Mesothelial cell of epicardium (in vitro differentiated cells): ENCODE results near the gene SKOR1. TPM values are rescaled to one million over a fixed set of nuclear protein-coding genes. Genes with fewer than 3 reads are reported as not detected.

Experiments
- DNase-seq, 2 experiments: peaks; one replicate each; pipeline ENCODE4 v3.0.0; 2021; ENCODE audit warnings: low spot score in 2 of 2; ENCODE audit not compliant: unreplicated experiment in 2 of 2
- H3K27ac Mint-ChIP-seq: 2 replicates; pipeline ENCODE4 v1.8.0; 2021; ENCODE audit warnings: mixed read lengths
- H3K27me3 Mint-ChIP-seq: 2 replicates; pipeline ENCODE4 v1.8.0; 2021; ENCODE audit warnings: low read depth, mixed read lengths
- H3K36me3 Mint-ChIP-seq: 2 replicates; pipeline ENCODE4 v1.8.0; 2021; ENCODE audit warnings: mixed read lengths
- H3K4me1 Mint-ChIP-seq: 2 replicates; pipeline ENCODE4 v1.8.0; 2021; ENCODE audit warnings: mixed read lengths
- H3K4me3 Mint-ChIP-seq: 2 replicates; pipeline ENCODE4 v1.8.0; 2021; ENCODE audit warnings: mild to moderate bottlenecking, moderate library complexity, mixed read lengths
- H3K9me3 Mint-ChIP-seq: 2 replicates; pipeline ENCODE4 v1.8.0; 2021; ENCODE audit warnings: mixed read lengths
- total RNA-seq: library from RNA; stranded (reverse); gene quantifications from 3 replicates; pipeline ENCODE4 v1.2.1, GENCODE V29; 2021
- TF ChIP-seq, protein P1 (sequence below): fragments of 200-600 bp; sonication (generic); IDR thresholded peaks from one replicate; pipeline ENCODE4 v1.5.0; 2021; ENCODE audit warnings: antibody characterized with exemption; ENCODE audit not compliant: unreplicated experiment

SKOR1 gene
- total RNA-seq, 1 donor from 2014 or later, result 1.1 TPM

DNA sequence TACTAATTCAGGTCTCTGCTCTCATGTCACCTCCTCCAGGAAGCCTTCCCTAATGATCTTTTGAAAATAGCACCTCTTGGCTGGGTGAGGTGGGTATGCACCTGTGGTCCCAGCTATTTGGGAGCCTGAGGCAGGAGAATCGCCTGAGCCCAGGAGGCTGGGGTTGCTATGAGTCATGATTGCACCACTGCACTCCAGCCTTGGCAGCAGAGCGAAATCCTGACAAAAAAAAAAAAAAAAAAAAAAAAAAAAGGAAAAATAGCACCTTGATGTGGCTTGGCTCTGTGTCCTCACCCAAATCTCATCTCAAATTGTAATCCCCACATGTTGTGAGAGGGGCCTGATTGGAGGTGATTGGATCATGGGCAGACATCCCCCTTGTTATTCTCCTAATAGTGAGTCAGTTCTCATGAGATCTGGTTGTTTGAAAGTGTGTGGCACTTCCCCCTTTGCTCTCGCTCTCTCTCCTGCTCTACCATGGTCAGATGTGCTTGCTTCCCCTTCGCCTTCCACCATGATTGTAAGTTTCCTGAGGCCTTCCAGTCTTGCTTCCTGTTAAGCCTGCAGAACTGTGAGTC is 25.8 kb downstream of the SKOR1 start:
- no peak overlapping the region for H3K4me3 Mint-ChIP-seq
- DNase-seq, result no peak
- H3K36me3 Mint-ChIP-seq, result no peaks in the 10 kb centered on the region
- no peaks in the 10 kb centered on the region for H3K9me3 Mint-ChIP-seq
- H3K4me1 Mint-ChIP-seq, result peaks cover 34% of the 10 kb centered on the region
- H3K27me3 Mint-ChIP-seq, result no peaks in the 10 kb centered on the region
- H3K27ac Mint-ChIP-seq, result no peak overlapping the region
- TF ChIP-seq, protein P1, sequence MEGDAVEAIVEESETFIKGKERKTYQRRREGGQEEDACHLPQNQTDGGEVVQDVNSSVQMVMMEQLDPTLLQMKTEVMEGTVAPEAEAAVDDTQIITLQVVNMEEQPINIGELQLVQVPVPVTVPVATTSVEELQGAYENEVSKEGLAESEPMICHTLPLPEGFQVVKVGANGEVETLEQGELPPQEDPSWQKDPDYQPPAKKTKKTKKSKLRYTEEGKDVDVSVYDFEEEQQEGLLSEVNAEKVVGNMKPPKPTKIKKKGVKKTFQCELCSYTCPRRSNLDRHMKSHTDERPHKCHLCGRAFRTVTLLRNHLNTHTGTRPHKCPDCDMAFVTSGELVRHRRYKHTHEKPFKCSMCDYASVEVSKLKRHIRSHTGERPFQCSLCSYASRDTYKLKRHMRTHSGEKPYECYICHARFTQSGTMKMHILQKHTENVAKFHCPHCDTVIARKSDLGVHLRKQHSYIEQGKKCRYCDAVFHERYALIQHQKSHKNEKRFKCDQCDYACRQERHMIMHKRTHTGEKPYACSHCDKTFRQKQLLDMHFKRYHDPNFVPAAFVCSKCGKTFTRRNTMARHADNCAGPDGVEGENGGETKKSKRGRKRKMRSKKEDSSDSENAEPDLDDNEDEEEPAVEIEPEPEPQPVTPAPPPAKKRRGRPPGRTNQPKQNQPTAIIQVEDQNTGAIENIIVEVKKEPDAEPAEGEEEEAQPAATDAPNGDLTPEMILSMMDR, result no peak

DNA sequence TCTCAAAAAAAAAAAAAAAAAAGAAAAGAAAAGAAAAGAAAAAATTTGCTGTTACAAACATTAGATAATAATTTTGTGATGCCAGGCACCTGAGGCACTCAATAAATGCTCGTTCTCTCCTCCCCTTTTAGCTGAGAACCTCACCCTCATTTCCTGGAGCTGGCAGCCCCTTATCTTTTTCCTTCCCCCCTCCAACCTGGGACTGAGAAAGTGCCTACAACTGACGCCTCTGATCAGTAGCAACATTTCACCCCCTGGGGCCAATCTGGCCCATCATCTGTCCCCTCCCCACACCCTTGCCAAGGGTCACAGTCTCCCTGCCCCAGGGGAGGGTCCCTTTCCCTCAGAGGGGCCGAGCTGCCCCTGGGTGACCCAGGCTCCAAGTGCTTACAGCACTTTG is 27.1 kb downstream of the SKOR1 start:
- Mint-ChIP-seq H3K36me3 (no peaks in the 10 kb centered on the region), H3K27ac (no peak overlapping the region), H3K27me3 (no peaks in the 10 kb centered on the region), H3K4me3 (no peak overlapping the region), H3K9me3 (no peaks in the 10 kb centered on the region), H3K4me1 (peaks cover 27% of the 10 kb centered on the region)
- DNase-seq, result no peak
- TF ChIP-seq, protein P1, result no peak

DNA sequence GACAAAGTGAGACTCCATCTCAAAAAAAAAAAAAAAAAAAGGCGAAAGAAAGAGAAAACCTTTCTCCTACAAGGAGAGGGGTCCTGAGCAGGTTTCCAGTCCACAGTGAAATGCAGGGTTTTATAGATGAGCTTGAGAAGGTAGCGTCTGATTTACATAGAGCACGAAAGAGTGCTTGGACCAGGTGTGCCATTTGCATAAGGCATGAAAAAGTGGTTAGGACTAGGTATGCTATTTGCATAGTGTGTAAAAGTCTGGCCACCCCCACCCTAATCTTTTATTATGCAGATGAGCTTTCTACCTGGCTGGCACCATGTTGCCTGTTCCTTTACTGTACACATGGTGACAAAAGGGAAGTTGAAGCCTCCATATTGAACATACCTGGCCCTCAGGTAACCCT is 28.1 kb downstream of the SKOR1 start:
- no peaks in the 10 kb centered on the region for H3K27me3 Mint-ChIP-seq
- no peak overlapping the region for H3K27ac Mint-ChIP-seq
- TF ChIP-seq, protein P1, result no peak
- peaks cover 22% of the 10 kb centered on the region for H3K4me1 Mint-ChIP-seq
- H3K9me3 Mint-ChIP-seq, result no peaks in the 10 kb centered on the region
- DNase-seq, result no peak
- no peaks in the 10 kb centered on the region for H3K36me3 Mint-ChIP-seq
- H3K4me3 Mint-ChIP-seq, result no peak overlapping the region

DNA sequence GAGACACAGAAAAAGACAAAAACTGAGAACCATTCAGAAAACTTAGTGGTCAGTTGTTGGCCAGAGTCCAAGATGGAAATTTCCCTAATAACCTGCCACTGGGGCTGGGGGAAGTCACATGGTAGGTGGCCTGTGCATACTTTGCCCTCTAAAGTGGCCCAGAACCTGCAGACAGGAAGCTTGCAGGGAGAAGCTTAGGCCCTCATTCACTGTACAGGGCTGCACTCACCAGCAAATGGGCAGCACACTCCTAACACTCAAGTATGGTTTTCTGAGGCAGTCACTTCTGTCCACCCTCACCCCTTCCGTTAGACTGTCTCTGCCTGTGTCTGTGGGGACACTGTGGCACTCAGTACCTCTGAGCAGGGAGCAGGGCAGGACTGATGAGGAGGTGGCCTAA is 29.0 kb downstream of the SKOR1 start:
- H3K36me3 Mint-ChIP-seq, result no peaks in the 10 kb centered on the region

DNA sequence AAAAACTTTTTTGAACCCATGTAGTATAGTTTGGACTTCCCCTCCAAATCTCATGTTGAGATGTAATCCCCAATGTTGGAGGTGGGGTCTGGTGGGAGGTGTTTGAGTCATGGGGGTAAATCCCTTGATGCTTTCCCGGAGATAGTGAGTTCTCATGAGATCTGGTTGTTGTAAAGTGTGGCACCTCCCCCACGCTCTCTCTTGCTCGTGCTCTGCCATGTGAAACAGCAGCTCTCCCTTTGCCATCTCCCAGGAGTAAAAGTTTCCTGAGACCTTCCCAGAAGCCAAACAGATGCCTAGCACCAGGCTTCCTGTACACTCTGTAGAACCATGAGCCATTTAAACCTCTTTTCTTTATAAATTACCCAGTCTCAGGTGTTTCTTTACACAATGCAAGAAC is 30.5 kb downstream of the SKOR1 start:
- peaks cover 13% of the 10 kb centered on the region for H3K4me1 Mint-ChIP-seq
- no peaks in the 10 kb centered on the region for H3K9me3 Mint-ChIP-seq
- no peak for DNase-seq
- TF ChIP-seq, protein P1, result no peak
- H3K27ac Mint-ChIP-seq, result peak overlapping the region; percentile 22
- no peaks in the 10 kb centered on the region for H3K36me3 Mint-ChIP-seq
- H3K4me3 Mint-ChIP-seq, result no peak overlapping the region
- no peaks in the 10 kb centered on the region for H3K27me3 Mint-ChIP-seq

More for the DNA sequence above, 29.0 kb downstream of the SKOR1 start:
- Mint-ChIP-seq H3K9me3 (no peaks in the 10 kb centered on the region), H3K27ac (no peak overlapping the region), H3K27me3 (no peaks in the 10 kb centered on the region), H3K4me1 (peaks cover 22% of the 10 kb centered on the region), H3K4me3 (no peak overlapping the region)
- DNase-seq, result no peak
- TF ChIP-seq, protein P1, result no peak

DNA sequence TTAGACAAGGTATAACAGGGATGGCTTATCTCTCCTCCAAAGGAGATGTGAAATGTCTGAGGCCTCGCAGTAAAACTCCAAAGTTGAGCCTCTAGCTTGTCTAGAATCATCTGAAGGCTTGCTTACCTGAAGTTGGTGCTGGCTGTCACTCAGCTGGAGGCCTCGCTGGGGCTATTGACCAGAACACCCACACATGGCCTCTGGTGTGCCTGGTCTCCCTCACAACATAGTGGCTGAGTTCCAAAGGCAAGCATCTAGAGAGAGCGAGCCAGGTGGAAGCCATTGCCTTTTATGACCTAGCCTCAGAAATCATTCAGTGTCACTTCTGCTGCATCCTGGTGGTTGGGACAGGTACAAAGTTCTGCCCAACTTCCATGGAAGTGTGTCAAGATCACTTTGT is 31.9 kb downstream of the SKOR1 start:
- no peak overlapping the region for H3K4me3 Mint-ChIP-seq
- TF ChIP-seq, protein P1, result no peak
- H3K36me3 Mint-ChIP-seq, result no peaks in the 10 kb centered on the region
- H3K27ac Mint-ChIP-seq, result no peak overlapping the region
- DNase-seq, result no peak
- no peaks in the 10 kb centered on the region for H3K27me3 Mint-ChIP-seq
- no peaks in the 10 kb centered on the region for H3K9me3 Mint-ChIP-seq
- peaks cover 11% of the 10 kb centered on the region for H3K4me1 Mint-ChIP-seq
